Cardiac muscle cell (in vitro differentiated cells and primary cell): ENCODE data around the gene RGS14. TPM values are rescaled to one million over a fixed set of nuclear protein-coding genes. Genes with fewer than 3 reads are reported as not detected.
A peak's percentile ranks its signal among the peaks of the same experiment; 100 is the strongest.
"Not testable (repeated sequence)": the region's sequence is repeated elsewhere in the genome, so short reads cannot be mapped to it uniquely, and the experiment has no call there.

ENCODE experiments used
- DNase-seq, 2 donors: peaks; one replicate each; pipeline versions ENCODE4 v3.0.0 to v3.0.0-alpha.2; 2010 to 2017; ENCODE audit warnings: low read depth in 1 of 2, low spot score in 1 of 2
- H3K27ac ChIP-seq: fragments of 200-600 bp; sonication (generic); 2 replicates; pipeline ENCODE4 v1.5.1; 2016
- H3K27me3 ChIP-seq: fragments of 200-600 bp; sonication (generic); 2 replicates; pipeline ENCODE4 v1.6.0; 2016; ENCODE audit warnings: control low read depth
- H3K36me3 ChIP-seq: fragments of 200-600 bp; sonication (generic); 2 replicates; pipeline ENCODE4 v1.5.1; 2016; ENCODE audit warnings: control low read depth
- H3K4me1 ChIP-seq: fragments of 200-600 bp; sonication (generic); 2 replicates; pipeline ENCODE4 v1.8.1; 2017; ENCODE audit warnings: low read depth, mild to moderate bottlenecking, mixed run types
- H3K4me3 ChIP-seq: fragments of 200-600 bp; sonication (generic); 2 replicates; pipeline ENCODE4 v1.5.1; 2016; ENCODE audit warnings: mild to moderate bottlenecking
- H3K9me3 ChIP-seq: fragments of 200-600 bp; sonication (generic); 2 replicates; pipeline ENCODE4 v1.5.1; 2017; ENCODE audit warnings: low read depth, mild to moderate bottlenecking, control low read depth
- polyA plus RNA-seq: library from polyadenylated mRNA; unstranded; fragments of >200 nt; fragmentation: Nextera tagmentation; extraction: Ambion mirVana; gene quantifications from 2 replicates; pipeline ENCODE4 v1.2.1, GENCODE V29; 2016
- total RNA-seq: library from RNA; depleted of rRNA; stranded (reverse); fragments of >200 nt; gene quantifications from 2 replicates; pipeline ENCODE4 v1.2.3, GENCODE V29; 2016
- TF ChIP-seq, protein P1 (sequence below): IDR thresholded peaks from 2 replicates; pipeline ENCODE4 v1.5.1; 2012; ENCODE audit warnings: low read depth, mild to moderate bottlenecking, low read length

Gene RGS14
- total and polyA plus RNA-seq, 2 experiments from 2014 or later, result 33.6 to 139 TPM

- no peaks in the 10 kb centered on the region for H3K9me3 ChIP-seq
- DNase-seq, result no peak
- H3K27me3 ChIP-seq, result peaks cover 37% of the 10 kb centered on the region
- no peaks in the 10 kb centered on the region for H3K36me3 ChIP-seq
- no peak overlapping the region for H3K27ac ChIP-seq
- no peaks in the 10 kb centered on the region for H3K4me1 ChIP-seq
- TF ChIP-seq, protein P1, sequence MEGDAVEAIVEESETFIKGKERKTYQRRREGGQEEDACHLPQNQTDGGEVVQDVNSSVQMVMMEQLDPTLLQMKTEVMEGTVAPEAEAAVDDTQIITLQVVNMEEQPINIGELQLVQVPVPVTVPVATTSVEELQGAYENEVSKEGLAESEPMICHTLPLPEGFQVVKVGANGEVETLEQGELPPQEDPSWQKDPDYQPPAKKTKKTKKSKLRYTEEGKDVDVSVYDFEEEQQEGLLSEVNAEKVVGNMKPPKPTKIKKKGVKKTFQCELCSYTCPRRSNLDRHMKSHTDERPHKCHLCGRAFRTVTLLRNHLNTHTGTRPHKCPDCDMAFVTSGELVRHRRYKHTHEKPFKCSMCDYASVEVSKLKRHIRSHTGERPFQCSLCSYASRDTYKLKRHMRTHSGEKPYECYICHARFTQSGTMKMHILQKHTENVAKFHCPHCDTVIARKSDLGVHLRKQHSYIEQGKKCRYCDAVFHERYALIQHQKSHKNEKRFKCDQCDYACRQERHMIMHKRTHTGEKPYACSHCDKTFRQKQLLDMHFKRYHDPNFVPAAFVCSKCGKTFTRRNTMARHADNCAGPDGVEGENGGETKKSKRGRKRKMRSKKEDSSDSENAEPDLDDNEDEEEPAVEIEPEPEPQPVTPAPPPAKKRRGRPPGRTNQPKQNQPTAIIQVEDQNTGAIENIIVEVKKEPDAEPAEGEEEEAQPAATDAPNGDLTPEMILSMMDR, result no peak
- no peak overlapping the region for H3K4me3 ChIP-seq
These were observed 52.9 kb downstream of the RGS14 start for GRCh38 chr5:177410575-177410974.

DNA sequence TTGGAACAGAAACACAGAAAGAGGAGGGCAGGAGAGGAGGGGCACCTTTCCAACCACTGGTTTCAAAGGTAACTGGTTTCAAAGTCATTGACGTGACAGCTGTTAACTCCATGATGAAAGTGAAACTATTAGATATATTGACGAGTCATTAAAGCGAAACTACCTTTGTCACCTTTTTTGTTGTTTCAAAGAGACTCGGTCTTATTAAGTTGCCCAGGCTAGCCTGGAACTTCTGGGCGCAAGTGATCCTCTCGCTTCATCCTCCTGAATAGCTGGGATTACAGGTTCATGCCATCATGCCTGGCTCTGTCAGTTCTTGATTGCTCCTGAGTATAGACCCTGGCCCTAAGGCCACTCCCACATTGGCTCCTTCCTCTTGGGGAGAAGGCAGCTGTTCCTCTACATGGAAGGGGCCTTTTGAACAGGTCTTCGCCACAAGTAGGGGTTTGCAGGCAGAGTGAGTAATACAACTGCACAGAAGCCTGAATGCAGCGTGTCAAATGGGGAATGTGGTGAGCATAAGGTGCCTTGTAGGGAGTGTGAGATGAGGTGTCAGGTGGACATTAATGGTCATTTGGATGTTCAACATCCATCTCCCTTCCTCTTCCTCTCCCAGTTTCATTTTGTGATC lies 55.0 kb downstream of the RGS14 start:
- H3K36me3 ChIP-seq, result no peaks in the 10 kb centered on the region
- H3K4me1 ChIP-seq, result no peaks in the 10 kb centered on the region
- H3K4me3 ChIP-seq, result no peak overlapping the region
- peaks cover 17% of the 10 kb centered on the region for H3K27me3 ChIP-seq
- H3K27ac ChIP-seq, result no peak overlapping the region
- TF ChIP-seq, protein P1, result no peak
- no peak for DNase-seq
- H3K9me3 ChIP-seq, result no peaks in the 10 kb centered on the region

- Histone ChIP-seq H3K36me3 (no peaks in the 10 kb centered on the region), H3K27me3 (peaks cover 1% of the 10 kb centered on the region), H3K4me1 (no peaks in the 10 kb centered on the region), H3K4me3 (no peak overlapping the region), H3K9me3 (no peaks in the 10 kb centered on the region), H3K27ac (no peak overlapping the region)
- no peak for DNase-seq
- TF ChIP-seq, protein P1, result no peak
These were observed 56.8 kb downstream of the RGS14 start for GRCh38 chr5:177414481-177414880.

- not testable (repeated sequence) for H3K27me3 ChIP-seq, H3K9me3 ChIP-seq, H3K4me1 ChIP-seq, H3K27ac ChIP-seq, DNase-seq, H3K36me3 ChIP-seq, H3K4me3 ChIP-seq
These were observed 59.4 kb downstream of the RGS14 start for GRCh38 chr5:177417081-177417480.

DNA sequence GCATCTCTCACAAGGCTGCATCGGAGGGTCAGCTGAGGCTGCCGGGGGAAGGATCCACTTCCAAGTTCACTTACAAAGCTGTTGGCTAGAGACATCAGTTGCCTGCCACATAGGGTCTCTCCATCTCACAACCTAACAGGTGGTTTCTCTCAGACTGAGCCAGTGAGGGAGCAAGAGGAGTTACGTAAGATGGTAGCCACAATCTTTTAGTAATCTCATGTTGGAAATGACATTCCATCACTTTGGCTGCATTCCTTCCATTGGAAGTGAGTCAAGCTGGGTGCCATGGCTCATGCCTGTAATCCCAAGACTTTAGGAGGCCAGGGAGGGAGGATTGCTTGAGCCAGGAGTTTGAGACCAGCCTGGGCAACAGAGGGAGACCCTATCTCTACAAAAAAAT lies 61.3 kb downstream of the RGS14 start:
- DNase-seq, result peak in 1 of 2 donors; percentile 88
- no peak overlapping the region for H3K27ac ChIP-seq
- H3K9me3 ChIP-seq, result no peaks in the 10 kb centered on the region
- TF ChIP-seq, protein P1, result no peak
- no peaks in the 10 kb centered on the region for H3K27me3 ChIP-seq
- no peaks in the 10 kb centered on the region for H3K4me1 ChIP-seq
- no peaks in the 10 kb centered on the region for H3K36me3 ChIP-seq
- H3K4me3 ChIP-seq, result no peak overlapping the region

GRCh38 chr5:177420472-177420871 lies 62.7 kb downstream of the RGS14 start:
- H3K27me3 ChIP-seq, DNase-seq, H3K4me1 ChIP-seq, H3K27ac ChIP-seq, H3K36me3 ChIP-seq, H3K4me3 ChIP-seq, H3K9me3 ChIP-seq: not testable (repeated sequence)
